Breast epithelium (tissue), 4 donors: Measurements from ENCODE around the gene SLC8A3. TPM values are rescaled to one million over a fixed set of nuclear protein-coding genes. Genes with fewer than 3 reads are reported as not detected.

ENCODE experiments used
- DNase-seq, 2 donors: peaks; one replicate each; pipeline ENCODE4 v3.0.0-alpha.2; 2019; ENCODE audit warnings: low spot score in 2 of 2
- H3K27ac ChIP-seq, 2 donors: fragments of 200-600 bp; sonication (generic) in 1 of 2; one replicate each; pipeline ENCODE4 v1.5.1; 2016 to 2019; ENCODE audit warnings: mild to moderate bottlenecking in 1 of 2
- H3K27me3 ChIP-seq, 2 donors: fragments of 200-600 bp; sonication (generic) in 1 of 2; one replicate each; pipeline versions ENCODE4 v1.5.1 to v1.6.0; 2017 to 2019; ENCODE audit warnings: control low read depth in 1 of 2, mild to moderate bottlenecking in 1 of 2
- H3K36me3 ChIP-seq: fragments of 200-600 bp; one replicate; pipeline ENCODE4 v1.5.1; 2019
- H3K4me1 ChIP-seq, 2 donors: fragments of 200-600 bp; sonication (generic); one replicate each; pipeline ENCODE4 v1.5.1; 2016 to 2019; ENCODE audit warnings: control low read depth in 1 of 2
- H3K4me3 ChIP-seq, 3 donors: fragments of 200-600 bp; sonication (generic); 1 replicate in 2 of 3; 2 replicates in 1 of 3; pipeline ENCODE4 v1.5.1; 2016 to 2019; ENCODE audit warnings: mild to moderate bottlenecking in 3 of 3, moderate library complexity in 2 of 3
- H3K9me3 ChIP-seq, 2 donors: fragments of 200-600 bp; sonication (generic) in 1 of 2; one replicate each; pipeline ENCODE4 v1.5.1; 2016 to 2019; ENCODE audit warnings: control low read depth in 1 of 2
- CTCF ChIP-seq, 3 donors: fragments of 450-650 bp; IDR thresholded peaks; one replicate each; pipeline ENCODE4 v1.5.1; 2016 to 2017; ENCODE audit warnings: antibody characterized with exemption in 3 of 3, mild to moderate bottlenecking in 3 of 3, moderate library complexity in 3 of 3
- POLR2A ChIP-seq: fragments of 450-650 bp; IDR thresholded peaks from one replicate; pipeline ENCODE4 v1.6.1; 2016; ENCODE audit warnings: antibody characterized with exemption, mild to moderate bottlenecking, moderate library complexity
- POLR2AphosphoS5 ChIP-seq, 3 donors: sonication (generic); formaldehyde crosslinking; IDR thresholded peaks; one replicate each; pipeline ENCODE4 v1.6.1; 2017; ENCODE audit warnings: antibody characterized with exemption in 3 of 3
- intact Hi-C: fragments of 100-400 bp; cut with DNase I; formaldehyde crosslinking; loops from one replicate; pipeline ENCODE4 v1.15.1; 2023; ENCODE audit warnings: low total_unique reads
- total RNA-seq, 3 donors: library from RNA; depleted of rRNA; stranded (reverse); fragments of >200 nt; gene quantifications; one replicate each; pipeline ENCODE4 v1.1.0, GENCODE V29; 2016

Gene SLC8A3
- total RNA-seq, 3 donors from 2014 or later = 0.59 to 1.8 TPM; not detected in 1

DNA sequence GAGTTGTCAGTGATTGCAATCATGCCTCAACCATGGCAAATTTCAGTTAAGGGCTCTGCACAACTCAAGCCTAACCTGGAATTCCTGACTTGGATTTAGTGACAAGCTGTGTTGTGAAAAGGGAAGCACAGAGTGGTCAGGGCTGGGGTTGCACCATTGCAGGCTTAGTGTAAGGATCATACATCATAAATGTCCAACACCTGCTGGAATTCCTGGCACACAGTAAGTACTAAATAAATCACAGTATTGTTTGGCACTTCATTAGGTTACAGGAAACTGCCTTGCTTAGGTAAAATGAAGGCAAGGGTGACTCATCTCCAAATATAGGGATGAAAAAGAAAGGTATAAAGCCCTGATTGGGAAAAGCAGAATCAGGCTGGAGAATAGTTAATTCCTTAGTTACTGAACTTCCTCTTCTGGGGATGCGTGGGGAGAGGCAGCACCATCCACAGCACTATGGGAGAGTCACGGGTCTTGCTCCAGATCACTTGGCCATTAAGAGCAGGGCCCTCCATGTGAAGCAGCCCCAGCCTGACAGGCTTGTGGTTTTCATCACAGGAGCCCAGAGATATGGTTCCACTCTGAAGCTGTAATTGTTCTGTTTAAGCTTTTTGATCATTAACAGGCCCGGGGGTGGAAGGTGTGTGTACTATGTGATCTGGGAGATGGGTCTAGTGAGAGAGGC, 39.7 kb downstream of the SLC8A3 start:
- H3K27ac ChIP-seq = no peak overlapping the region
- H3K4me1 ChIP-seq = no peaks in the 10 kb centered on the region
- no peak overlapping the region for H3K4me3 ChIP-seq
- no peaks in the 10 kb centered on the region for H3K9me3 ChIP-seq
- H3K36me3 ChIP-seq = no peaks in the 10 kb centered on the region
- peaks cover 0 to 17% of the 10 kb centered on the region in 2 donors for H3K27me3 ChIP-seq
- DNase-seq = no peak
- no peak for TF ChIP-seq CTCF (IDR thresholded peaks at IDR 0.05)
- TF ChIP-seq POLR2AphosphoS5 (IDR thresholded peaks at IDR 0.05) = no peak
- intact Hi-C loops = no loop called here

GRCh38 chr14:70148351-70148750, 40.4 kb downstream of the SLC8A3 start:
- intact Hi-C loops = no loop called here
- Histone ChIP-seq H3K4me3 (no peak overlapping the region), H3K36me3 (no peaks in the 10 kb centered on the region), H3K27me3 (peaks cover 0 to 17% of the 10 kb centered on the region in 2 donors), H3K27ac (no peak overlapping the region), H3K9me3 (no peaks in the 10 kb centered on the region), H3K4me1 (no peaks in the 10 kb centered on the region)
- no peak for DNase-seq
- no peak for TF ChIP-seq CTCF (IDR thresholded peaks at IDR 0.05)
- no peak for TF ChIP-seq POLR2AphosphoS5 (IDR thresholded peaks at IDR 0.05)
- no peak for TF ChIP-seq POLR2A

GRCh38 chr14:70144046-70144445, 44.7 kb downstream of the SLC8A3 start:
- intact Hi-C loops = no loop called here

DNA sequence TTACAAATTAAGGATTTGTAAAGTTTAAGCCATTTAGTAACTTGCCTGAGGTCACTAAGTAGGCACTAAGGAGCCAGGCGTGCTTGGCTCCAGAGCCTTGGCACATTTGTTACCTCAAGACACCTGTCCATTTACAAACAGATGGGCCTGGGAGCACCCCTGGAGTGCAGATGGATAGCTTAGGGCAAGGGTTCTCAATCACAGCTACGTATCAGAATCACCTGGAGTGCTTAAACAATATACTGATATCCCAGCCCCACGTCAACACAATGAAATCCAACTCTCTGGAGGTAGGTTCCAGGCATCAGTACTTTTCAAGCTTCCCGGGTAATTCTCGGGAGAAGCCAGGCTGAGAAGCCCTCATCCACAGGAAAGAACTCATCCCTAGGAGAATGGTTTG, 45.4 kb downstream of the SLC8A3 start:
- intact Hi-C loops = no loop called here
- no peak for DNase-seq

More at GRCh38 chr14:70144046-70144445, 44.7 kb downstream of the SLC8A3 start:
- no peak for TF ChIP-seq POLR2A
- no peak for TF ChIP-seq CTCF (IDR thresholded peaks at IDR 0.05)
- no peak for TF ChIP-seq POLR2AphosphoS5 (IDR thresholded peaks at IDR 0.05)
- Histone ChIP-seq H3K9me3 (no peaks in the 10 kb centered on the region), H3K4me3 (no peak overlapping the region), H3K27me3 (peaks cover 0 to 17% of the 10 kb centered on the region in 2 donors), H3K36me3 (no peaks in the 10 kb centered on the region), H3K27ac (no peak overlapping the region), H3K4me1 (no peaks in the 10 kb centered on the region)
- no peak for DNase-seq

More for the DNA sequence above, 45.4 kb downstream of the SLC8A3 start:
- TF ChIP-seq CTCF (IDR thresholded peaks at IDR 0.05) (no peak), POLR2A (no peak), POLR2AphosphoS5 (IDR thresholded peaks at IDR 0.05) (no peak)
- Histone ChIP-seq H3K27ac (no peak overlapping the region), H3K4me1 (no peaks in the 10 kb centered on the region), H3K36me3 (no peaks in the 10 kb centered on the region), H3K4me3 (no peak overlapping the region), H3K9me3 (no peaks in the 10 kb centered on the region), H3K27me3 (peaks cover 0 to 17% of the 10 kb centered on the region in 2 donors)
